NOMO-1 treated with dmso at 0.1 percent for 144 hours (cell line): ENCODE measurements around the gene FIZ1.

Experiments
- DNase-seq: peaks from one replicate; lab custom pipeline; 2025; ENCODE audit not compliant: unreplicated experiment; lab: John Stamatoyannopoulos, UW

Gene FIZ1

GRCh38 chr19:55544776-55545439 lies 54.4 kb downstream of the FIZ1 start:
- no peak for DNase-seq

- no peak for DNase-seq
Observed at GRCh38 chr19:55544014-55544413, 55.3 kb downstream of the FIZ1 start.

GRCh38 chr19:55543567-55543966 lies 55.8 kb downstream of the FIZ1 start:
- no peak for DNase-seq

DNA sequence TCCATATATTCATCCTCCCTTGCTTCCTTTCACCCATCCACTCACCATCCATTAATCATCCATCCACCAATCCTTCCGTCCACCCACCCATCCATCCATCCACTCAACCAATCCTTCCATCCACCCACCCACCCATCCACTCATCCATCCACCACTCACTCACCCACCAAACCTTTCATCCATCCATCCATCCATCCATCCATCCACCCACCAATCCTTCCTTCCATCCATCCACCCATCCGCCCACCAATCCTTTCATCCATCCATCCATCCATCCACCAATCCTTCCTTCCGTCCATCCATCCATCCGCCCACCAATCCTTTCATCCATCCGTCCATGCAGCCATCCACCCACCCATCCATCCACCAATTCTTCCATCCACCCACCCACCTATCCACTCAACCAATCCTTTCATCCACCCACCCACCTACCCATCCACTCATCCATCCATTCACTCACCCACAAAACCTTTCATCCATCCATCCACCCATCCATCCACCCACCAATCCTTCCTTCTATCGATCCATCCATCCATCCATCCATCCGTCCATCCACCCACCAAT lies 56.9 kb downstream of the FIZ1 start:
- DNase-seq = no peak
